KMS-11 (cell line): Measurements from ENCODE around the gene NPFFR1.
"Not testable (repeated sequence)": the region's sequence is repeated elsewhere in the genome, so short reads cannot be mapped to it uniquely, and the experiment has no call there.

ENCODE experiments used
- H2AFZ ChIP-seq: fragments of 200-600 bp; sonication (generic); 2 replicates; pipeline ENCODE4 v1.6.1; 2016; ENCODE audit warnings: antibody characterized with exemption, mixed run types, low read depth
- H3K27ac ChIP-seq: fragments of 200-600 bp; sonication (generic); 2 replicates; pipeline ENCODE4 v1.6.1; 2016; ENCODE audit warnings: mild to moderate bottlenecking, mixed run types
- H3K27me3 ChIP-seq: fragments of 200-600 bp; sonication (generic); 2 replicates; pipeline ENCODE4 v1.6.1; 2017; ENCODE audit warnings: mild to moderate bottlenecking, low read depth, mixed run types, moderate library complexity; ENCODE audit not compliant: insufficient read depth
- H3K36me3 ChIP-seq: fragments of 200-600 bp; sonication (generic); 2 replicates; pipeline ENCODE4 v1.6.1; 2017; ENCODE audit warnings: mild to moderate bottlenecking, mixed run types; ENCODE audit not compliant: insufficient read depth
- H3K4me1 ChIP-seq: fragments of 200-600 bp; sonication (generic); 2 replicates; pipeline ENCODE4 v1.6.1; 2016; ENCODE audit warnings: mild to moderate bottlenecking, low read depth, mixed run types; ENCODE audit not compliant: poor library complexity, severe bottlenecking
- H3K4me2 ChIP-seq: fragments of 200-600 bp; sonication (generic); 2 replicates; pipeline ENCODE4 v1.7.0; 2016; ENCODE audit warnings: mild to moderate bottlenecking, mixed run types
- H3K4me3 ChIP-seq: fragments of 200-600 bp; sonication (generic); IDR thresholded peaks from 2 replicates; pipeline ENCODE4 v1.6.1; 2017; ENCODE audit warnings: low read depth, low read length, mixed read lengths; ENCODE audit not compliant: insufficient read depth
- H3K79me2 ChIP-seq: fragments of 200-600 bp; sonication (generic); 2 replicates; pipeline ENCODE4 v1.6.1; 2016; ENCODE audit warnings: low read depth, mixed run types; ENCODE audit not compliant: insufficient read depth
- H3K9ac ChIP-seq: fragments of 200-600 bp; sonication (generic); 2 replicates; pipeline ENCODE4 v1.6.1; 2016; ENCODE audit warnings: mild to moderate bottlenecking, mixed run types
- H4K20me1 ChIP-seq: fragments of 200-600 bp; sonication (generic); 2 replicates; pipeline ENCODE4 v1.6.1; 2016; ENCODE audit warnings: mild to moderate bottlenecking, mixed run types; ENCODE audit not compliant: insufficient read depth
- TF ChIP-seq, protein P1 (sequence below): fragments of 200-600 bp; sonication (generic); conservative IDR thresholded peaks from 2 replicates; pipeline ENCODE4 v1.6.1; 2017; ENCODE audit warnings: low read depth, mild to moderate bottlenecking, antibody characterized with exemption, low read length, moderate library complexity, mixed read lengths

NPFFR1 gene

DNA sequence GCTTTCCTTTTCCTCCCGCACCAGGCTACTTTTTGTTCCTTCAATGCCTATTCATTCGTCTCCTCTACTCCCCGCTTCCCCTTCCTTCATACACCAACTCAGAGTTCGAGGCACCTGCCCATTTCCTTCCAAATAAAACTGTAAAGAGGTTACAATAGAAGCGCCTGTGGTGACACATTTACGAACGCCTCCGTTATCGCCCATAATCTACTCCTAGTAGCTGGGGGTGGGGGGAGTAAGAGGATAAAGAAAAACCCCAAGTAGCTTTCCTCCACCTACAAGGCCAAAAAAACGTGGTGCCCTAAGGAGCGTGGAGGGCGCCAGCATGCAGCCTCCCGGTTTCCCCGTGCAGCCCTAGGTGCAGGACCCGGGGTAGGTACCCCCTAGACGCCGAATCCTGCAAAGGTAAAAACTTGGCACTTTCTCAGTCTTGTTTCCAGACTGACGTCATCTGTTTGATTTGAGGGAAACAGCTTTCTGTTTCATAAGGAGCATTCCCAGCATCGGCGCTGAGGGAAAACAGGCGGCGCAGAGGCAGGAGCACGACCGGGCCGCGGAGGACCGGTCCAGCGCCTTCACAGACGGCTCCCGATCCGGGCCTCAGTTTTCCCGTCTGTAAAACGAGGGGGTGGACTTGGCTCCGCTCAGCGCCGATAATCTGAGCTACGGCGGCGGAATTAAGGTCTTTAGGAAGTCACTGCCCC, 51.5 kb downstream of the NPFFR1 start:
- Histone ChIP-seq H3K79me2 (peaks cover 58% of the 10 kb centered on the region), H3K9ac (peak overlapping the region; percentile 91), H4K20me1 (peaks cover 10% of the 10 kb centered on the region), H3K4me3 (no peak overlapping the region), H3K36me3 (peaks cover 19% of the 10 kb centered on the region; the same call in 1 of the 2 replicates), H3K4me1 (peaks cover 51% of the 10 kb centered on the region), H3K27me3 (no peaks in the 10 kb centered on the region), H2AFZ (peak overlapping the region; percentile 56; the same call in 1 of the 2 replicates), H3K27ac (peak overlapping the region; percentile 80), H3K4me2 (peak overlapping the region; percentile 56)
- TF ChIP-seq, protein P1, sequence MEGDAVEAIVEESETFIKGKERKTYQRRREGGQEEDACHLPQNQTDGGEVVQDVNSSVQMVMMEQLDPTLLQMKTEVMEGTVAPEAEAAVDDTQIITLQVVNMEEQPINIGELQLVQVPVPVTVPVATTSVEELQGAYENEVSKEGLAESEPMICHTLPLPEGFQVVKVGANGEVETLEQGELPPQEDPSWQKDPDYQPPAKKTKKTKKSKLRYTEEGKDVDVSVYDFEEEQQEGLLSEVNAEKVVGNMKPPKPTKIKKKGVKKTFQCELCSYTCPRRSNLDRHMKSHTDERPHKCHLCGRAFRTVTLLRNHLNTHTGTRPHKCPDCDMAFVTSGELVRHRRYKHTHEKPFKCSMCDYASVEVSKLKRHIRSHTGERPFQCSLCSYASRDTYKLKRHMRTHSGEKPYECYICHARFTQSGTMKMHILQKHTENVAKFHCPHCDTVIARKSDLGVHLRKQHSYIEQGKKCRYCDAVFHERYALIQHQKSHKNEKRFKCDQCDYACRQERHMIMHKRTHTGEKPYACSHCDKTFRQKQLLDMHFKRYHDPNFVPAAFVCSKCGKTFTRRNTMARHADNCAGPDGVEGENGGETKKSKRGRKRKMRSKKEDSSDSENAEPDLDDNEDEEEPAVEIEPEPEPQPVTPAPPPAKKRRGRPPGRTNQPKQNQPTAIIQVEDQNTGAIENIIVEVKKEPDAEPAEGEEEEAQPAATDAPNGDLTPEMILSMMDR, result no peak

DNA sequence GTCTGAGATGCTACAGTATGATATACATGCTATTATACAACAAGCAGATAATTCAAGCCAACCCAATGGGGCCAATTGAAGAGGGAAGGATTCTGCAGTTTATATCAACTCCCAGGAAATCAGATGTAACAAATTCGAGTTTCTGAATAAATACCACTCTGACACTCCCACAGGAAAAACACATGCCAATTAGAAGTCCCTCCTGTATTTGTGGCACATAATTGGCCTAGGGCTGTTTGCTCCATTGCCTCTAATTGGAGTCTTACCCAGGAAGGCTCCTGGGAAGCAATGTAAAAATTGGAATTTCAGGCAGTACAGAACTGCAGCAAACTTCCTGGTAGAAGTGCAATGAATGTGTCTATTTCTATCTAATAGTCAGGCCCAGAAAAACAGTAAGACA, 55.3 kb downstream of the NPFFR1 start:
- Histone ChIP-seq H2AFZ (no peak overlapping the region), H3K27ac (no peak overlapping the region), H3K4me2 (peak overlapping the region; percentile 8; the same call in 1 of the 2 replicates), H3K36me3 (peaks cover 19% of the 10 kb centered on the region; the same call in 1 of the 2 replicates), H3K4me3 (no peak overlapping the region), H3K27me3 (no peaks in the 10 kb centered on the region), H4K20me1 (peaks cover 19% of the 10 kb centered on the region), H3K79me2 (peaks cover 96% of the 10 kb centered on the region), H3K9ac (no peak overlapping the region), H3K4me1 (peaks cover 84% of the 10 kb centered on the region)
- TF ChIP-seq, protein P1, result no peak

DNA sequence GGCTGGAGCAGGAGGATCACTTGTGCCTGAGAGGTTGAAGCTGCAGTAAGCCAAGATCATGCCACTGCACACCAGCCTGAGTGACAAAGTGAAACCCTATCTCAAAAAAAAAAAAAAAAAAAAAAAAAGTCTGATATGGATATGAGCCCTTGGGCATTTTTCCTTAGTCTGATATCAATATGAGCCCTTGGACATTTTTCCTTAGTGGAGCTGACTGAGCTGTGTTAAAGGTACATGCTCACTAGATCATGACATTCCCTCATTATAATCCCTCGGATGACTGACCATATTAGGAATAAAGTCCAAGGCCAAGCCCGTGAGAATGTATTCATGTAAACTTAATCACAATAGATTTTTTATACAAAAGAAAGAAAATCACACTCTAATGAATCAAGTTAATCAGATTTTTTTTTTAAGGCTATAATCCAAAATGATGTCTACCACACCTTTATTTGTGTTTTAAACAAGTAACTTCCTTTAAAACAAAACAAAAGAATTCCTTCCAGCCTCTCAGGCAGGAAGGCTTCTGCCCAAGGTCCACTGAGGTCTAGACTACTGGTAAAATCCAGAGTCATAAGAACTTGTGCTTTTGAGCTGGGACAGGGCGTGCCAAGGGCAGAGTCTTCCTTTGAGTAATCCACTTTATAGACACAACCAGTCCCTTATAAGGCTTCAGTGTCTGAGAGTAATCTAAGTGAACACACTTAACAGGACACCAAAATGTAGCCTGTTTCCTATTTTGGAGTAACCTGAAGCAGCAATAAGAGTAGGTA, 56.1 kb downstream of the NPFFR1 start:
- TF ChIP-seq, protein P1, result no peak
- peaks cover 99% of the 10 kb centered on the region for H3K79me2 ChIP-seq
- H3K4me2 ChIP-seq, result peak overlapping the region; percentile 8; the same call in 1 of the 2 replicates
- H4K20me1 ChIP-seq, result peaks cover 20% of the 10 kb centered on the region
- peaks cover 19% of the 10 kb centered on the region; the same call in 1 of the 2 replicates for H3K36me3 ChIP-seq
- no peak overlapping the region for H3K27ac ChIP-seq
- H3K27me3 ChIP-seq, result no peaks in the 10 kb centered on the region
- no peak overlapping the region for H2AFZ ChIP-seq
- H3K4me3 ChIP-seq, result no peak overlapping the region
- H3K9ac ChIP-seq, result no peak overlapping the region
- peaks cover 87% of the 10 kb centered on the region for H3K4me1 ChIP-seq

DNA sequence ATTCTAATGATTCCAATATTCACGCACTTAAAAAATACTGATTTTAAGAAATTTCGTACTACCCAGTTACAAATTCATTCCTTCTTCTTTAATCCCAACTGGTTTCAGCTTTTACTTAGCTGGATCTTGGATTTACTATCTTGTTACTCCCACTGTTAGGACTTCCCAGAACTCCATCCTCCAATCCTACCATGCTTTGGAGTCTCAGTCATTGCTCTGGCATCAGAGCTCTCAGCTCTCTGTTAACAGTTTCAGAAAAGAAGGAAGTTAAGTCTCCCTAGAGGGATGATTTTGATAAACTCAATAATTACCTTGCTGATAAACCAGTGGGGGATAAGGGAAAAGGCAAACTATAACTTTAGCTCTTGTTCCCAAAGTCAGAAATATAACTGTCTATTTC, 60.1 kb downstream of the NPFFR1 start:
- peaks cover 19% of the 10 kb centered on the region for H4K20me1 ChIP-seq
- H2AFZ ChIP-seq, result no peak overlapping the region
- H3K27ac ChIP-seq, result no peak overlapping the region; the same call in 1 of the 2 replicates
- H3K4me1 ChIP-seq, result peaks cover 74% of the 10 kb centered on the region
- TF ChIP-seq, protein P1, result no peak
- H3K27me3 ChIP-seq, result no peaks in the 10 kb centered on the region
- no peak overlapping the region for H3K4me3 ChIP-seq
- H3K4me2 ChIP-seq, result no peak overlapping the region
- H3K9ac ChIP-seq, result no peak overlapping the region
- 0 out of 2 replicates have a peak, but pooled peaks cover 2% of the 10 kb centered on the region for H3K36me3 ChIP-seq
- H3K79me2 ChIP-seq, result peaks cover 77% of the 10 kb centered on the region

DNA sequence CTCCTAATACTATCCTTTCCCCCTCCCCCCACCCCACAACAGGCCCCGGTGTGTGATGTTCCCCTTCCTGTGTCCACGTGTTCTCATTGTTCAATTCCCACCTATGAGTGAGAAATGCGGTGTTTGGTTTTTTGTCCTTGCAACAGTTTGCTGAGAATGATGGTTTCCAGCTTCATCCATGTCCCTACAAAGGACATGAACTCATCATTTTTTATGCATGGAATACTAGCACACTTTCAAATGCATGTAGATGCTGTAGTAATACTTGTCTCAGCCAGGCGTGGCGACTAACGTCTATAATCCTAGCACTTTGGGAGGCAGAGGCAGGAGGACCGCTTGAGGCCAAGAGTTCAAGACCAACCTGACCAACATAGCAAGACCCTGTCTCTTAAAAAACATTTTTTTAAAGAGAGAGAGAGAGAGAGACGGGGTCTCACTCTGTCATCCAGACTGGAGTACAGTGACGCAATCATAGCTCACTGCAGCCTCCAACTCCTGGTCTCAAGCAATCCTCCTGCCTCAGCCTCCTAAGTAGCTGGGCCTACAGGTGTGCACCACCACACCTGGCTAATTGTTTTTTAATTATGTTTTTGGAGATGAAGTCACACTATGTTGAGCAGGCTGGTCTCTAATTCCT, 60.9 kb downstream of the NPFFR1 start:
- H3K4me1 ChIP-seq, result peaks cover 66% of the 10 kb centered on the region
- not testable (repeated sequence) for H3K27ac ChIP-seq, H3K4me2 ChIP-seq, H3K4me3 ChIP-seq, H3K9ac ChIP-seq, H2AFZ ChIP-seq, H3K27me3 ChIP-seq, H3K36me3 ChIP-seq
- peaks cover 18% of the 10 kb centered on the region for H4K20me1 ChIP-seq
- H3K79me2 ChIP-seq, result peaks cover 77% of the 10 kb centered on the region
